ENCODE measurements around the gene UBAP2L. TPM values are rescaled to one million over a fixed set of nuclear protein-coding genes. Genes with fewer than 3 reads are reported as not detected.
A peak's percentile ranks its signal among the peaks of the same experiment; 100 is the strongest.

Gene UBAP2L
- total and polyA plus RNA-seq, 2 experiments from 2014 or later, result 98.5 to 157 TPM

DNA sequence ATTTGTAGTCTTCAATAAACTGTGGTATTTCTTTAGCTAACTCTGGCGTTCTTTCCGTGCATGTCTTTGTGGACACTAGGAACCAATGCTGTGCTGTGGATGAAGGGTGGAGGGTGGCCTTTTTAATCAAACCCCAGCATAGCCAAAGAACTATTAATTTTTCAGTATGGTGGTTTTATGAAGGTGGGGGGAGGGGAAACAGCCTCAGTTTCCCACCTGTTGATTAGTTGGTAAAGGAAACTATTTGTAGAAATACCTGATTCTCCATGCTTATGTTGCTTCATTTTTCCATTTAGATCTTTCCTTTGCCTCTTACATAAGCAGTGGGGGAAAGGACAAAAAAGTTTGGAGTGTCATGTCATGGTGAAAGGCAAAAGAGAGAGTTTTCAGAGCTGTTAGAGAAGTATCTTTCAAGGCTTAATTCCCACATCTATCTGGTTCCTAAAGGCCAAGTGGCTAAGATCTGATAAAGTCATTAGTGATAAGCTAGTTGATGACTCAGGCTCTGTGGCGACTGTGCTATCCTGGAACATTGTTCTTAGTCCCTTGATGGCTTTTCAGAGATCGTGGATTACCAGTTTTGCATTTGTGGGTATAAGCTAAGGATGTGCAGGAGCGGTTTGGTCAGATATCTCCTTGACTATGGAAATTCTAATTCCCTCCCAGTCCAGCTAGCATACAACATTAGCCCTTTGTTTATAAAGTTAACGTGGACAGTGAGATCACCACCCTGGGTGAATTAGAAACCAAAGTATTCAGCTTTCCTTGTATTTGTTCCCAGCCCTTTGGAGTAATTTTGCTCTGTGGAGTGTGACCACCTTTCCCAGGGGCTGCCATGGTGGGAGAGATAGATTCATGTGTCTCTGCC is 42.9 kb downstream of the UBAP2L start:
- Mint-ChIP-seq H3K4me1 (no peaks in the 10 kb centered on the region), H3K27me3 (ENCODE audit: insufficient read depth, low read depth, poor library complexity) (no peaks in the 10 kb centered on the region), H3K9me3 (no peaks in the 10 kb centered on the region), H3K36me3 (ENCODE audit: low read depth) (peaks cover 76% of the 10 kb centered on the region), H3K4me3 (no peak overlapping the region), H3K27ac (no peak overlapping the region)
- H2AFZ ChIP-seq, result no peak overlapping the region
- H3K79me2 ChIP-seq (replicated peaks; ENCODE audit: insufficient read depth), result peaks cover 35% of the 10 kb centered on the region
- H3F3A ChIP-seq (replicated peaks; ENCODE audit: low read depth), result peaks cover 41% of the 10 kb centered on the region
- TF ChIP-seq STAT1 (IDR thresholded peaks at IDR 0.05; ENCODE audit: unreplicated experiment) (no peak), NANOG (IDR thresholded peaks at IDR 0.05; ENCODE audit: borderline replicate concordance) (no peak), ZNF114 (CRISPR knock-in tag; IDR thresholded peaks at IDR 0.05) (no peak)
- TF ChIP-seq, protein P1, sequence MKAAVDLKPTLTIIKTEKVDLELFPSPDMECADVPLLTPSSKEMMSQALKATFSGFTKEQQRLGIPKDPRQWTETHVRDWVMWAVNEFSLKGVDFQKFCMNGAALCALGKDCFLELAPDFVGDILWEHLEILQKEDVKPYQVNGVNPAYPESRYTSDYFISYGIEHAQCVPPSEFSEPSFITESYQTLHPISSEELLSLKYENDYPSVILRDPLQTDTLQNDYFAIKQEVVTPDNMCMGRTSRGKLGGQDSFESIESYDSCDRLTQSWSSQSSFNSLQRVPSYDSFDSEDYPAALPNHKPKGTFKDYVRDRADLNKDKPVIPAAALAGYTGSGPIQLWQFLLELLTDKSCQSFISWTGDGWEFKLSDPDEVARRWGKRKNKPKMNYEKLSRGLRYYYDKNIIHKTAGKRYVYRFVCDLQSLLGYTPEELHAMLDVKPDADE (IDR thresholded peaks at IDR 0.05), result no peak
- TF ChIP-seq, protein P2, sequence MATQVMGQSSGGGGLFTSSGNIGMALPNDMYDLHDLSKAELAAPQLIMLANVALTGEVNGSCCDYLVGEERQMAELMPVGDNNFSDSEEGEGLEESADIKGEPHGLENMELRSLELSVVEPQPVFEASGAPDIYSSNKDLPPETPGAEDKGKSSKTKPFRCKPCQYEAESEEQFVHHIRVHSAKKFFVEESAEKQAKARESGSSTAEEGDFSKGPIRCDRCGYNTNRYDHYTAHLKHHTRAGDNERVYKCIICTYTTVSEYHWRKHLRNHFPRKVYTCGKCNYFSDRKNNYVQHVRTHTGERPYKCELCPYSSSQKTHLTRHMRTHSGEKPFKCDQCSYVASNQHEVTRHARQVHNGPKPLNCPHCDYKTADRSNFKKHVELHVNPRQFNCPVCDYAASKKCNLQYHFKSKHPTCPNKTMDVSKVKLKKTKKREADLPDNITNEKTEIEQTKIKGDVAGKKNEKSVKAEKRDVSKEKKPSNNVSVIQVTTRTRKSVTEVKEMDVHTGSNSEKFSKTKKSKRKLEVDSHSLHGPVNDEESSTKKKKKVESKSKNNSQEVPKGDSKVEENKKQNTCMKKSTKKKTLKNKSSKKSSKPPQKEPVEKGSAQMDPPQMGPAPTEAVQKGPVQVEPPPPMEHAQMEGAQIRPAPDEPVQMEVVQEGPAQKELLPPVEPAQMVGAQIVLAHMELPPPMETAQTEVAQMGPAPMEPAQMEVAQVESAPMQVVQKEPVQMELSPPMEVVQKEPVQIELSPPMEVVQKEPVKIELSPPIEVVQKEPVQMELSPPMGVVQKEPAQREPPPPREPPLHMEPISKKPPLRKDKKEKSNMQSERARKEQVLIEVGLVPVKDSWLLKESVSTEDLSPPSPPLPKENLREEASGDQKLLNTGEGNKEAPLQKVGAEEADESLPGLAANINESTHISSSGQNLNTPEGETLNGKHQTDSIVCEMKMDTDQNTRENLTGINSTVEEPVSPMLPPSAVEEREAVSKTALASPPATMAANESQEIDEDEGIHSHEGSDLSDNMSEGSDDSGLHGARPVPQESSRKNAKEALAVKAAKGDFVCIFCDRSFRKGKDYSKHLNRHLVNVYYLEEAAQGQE (IDR thresholded peaks at IDR 0.05; ENCODE audit: unreplicated experiment), result no peak
- TF ChIP-seq, protein P3, sequence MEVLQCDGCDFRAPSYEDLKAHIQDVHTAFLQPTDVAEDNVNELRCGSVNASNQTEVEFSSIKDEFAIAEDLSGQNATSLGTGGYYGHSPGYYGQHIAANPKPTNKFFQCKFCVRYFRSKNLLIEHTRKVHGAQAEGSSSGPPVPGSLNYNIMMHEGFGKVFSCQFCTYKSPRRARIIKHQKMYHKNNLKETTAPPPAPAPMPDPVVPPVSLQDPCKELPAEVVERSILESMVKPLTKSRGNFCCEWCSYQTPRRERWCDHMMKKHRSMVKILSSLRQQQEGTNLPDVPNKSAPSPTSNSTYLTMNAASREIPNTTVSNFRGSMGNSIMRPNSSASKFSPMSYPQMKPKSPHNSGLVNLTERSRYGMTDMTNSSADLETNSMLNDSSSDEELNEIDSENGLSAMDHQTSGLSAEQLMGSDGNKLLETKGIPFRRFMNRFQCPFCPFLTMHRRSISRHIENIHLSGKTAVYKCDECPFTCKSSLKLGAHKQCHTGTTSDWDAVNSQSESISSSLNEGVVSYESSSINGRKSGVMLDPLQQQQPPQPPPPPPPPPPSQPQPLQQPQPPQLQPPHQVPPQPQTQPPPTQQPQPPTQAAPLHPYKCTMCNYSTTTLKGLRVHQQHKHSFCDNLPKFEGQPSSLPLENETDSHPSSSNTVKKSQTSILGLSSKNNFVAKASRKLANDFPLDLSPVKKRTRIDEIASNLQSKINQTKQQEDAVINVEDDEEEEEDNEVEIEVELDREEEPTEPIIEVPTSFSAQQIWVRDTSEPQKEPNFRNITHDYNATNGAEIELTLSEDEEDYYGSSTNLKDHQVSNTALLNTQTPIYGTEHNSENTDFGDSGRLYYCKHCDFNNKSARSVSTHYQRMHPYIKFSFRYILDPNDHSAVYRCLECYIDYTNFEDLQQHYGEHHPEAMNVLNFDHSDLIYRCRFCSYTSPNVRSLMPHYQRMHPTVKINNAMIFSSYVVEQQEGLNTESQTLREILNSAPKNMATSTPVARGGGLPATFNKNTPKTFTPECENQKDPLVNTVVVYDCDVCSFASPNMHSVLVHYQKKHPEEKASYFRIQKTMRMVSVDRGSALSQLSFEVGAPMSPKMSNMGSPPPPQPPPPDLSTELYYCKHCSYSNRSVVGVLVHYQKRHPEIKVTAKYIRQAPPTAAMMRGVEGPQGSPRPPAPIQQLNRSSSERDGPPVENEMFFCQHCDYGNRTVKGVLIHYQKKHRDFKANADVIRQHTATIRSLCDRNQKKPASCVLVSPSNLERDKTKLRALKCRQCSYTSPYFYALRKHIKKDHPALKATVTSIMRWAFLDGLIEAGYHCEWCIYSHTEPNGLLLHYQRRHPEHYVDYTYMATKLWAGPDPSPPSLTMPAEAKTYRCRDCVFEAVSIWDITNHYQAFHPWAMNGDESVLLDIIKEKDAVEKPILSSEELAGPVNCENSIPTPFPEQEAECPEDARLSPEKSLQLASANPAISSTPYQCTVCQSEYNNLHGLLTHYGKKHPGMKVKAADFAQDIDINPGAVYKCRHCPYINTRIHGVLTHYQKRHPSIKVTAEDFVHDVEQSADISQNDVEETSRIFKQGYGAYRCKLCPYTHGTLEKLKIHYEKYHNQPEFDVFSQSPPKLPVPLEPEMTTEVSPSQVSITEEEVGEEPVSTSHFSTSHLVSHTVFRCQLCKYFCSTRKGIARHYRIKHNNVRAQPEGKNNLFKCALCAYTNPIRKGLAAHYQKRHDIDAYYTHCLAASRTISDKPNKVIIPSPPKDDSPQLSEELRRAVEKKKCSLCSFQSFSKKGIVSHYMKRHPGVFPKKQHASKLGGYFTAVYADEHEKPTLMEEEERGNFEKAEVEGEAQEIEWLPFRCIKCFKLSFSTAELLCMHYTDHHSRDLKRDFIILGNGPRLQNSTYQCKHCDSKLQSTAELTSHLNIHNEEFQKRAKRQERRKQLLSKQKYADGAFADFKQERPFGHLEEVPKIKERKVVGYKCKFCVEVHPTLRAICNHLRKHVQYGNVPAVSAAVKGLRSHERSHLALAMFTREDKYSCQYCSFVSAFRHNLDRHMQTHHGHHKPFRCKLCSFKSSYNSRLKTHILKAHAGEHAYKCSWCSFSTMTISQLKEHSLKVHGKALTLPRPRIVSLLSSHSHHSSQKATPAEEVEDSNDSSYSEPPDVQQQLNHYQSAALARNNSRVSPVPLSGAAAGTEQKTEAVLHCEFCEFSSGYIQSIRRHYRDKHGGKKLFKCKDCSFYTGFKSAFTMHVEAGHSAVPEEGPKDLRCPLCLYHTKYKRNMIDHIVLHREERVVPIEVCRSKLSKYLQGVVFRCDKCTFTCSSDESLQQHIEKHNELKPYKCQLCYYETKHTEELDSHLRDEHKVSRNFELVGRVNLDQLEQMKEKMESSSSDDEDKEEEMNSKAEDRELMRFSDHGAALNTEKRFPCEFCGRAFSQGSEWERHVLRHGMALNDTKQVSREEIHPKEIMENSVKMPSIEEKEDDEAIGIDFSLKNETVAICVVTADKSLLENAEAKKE (CRISPR knock-in tag; IDR thresholded peaks at IDR 0.05), result no peak
- no peak overlapping the region for H3K4me2 ChIP-seq
- H3K4me1 ChIP-seq (ENCODE audit: insufficient read depth), result no peaks in the 10 kb centered on the region
- H4K20me1 ChIP-seq (replicated peaks; ENCODE audit: insufficient read depth), result peaks cover 38% of the 10 kb centered on the region
- H3K36me3 ChIP-seq (ENCODE audit: insufficient read depth), result peaks cover 67% of the 10 kb centered on the region
- no peak for ATAC-seq
- H3K9me2 ChIP-seq (ENCODE audit: insufficient read depth), result no peaks in the 10 kb centered on the region
- H3K4me3 ChIP-seq, result no peak overlapping the region
- H3K27ac ChIP-seq (ENCODE audit: low read depth), result peak overlapping the region; percentile 47
- no peaks in the 10 kb centered on the region for H3K27me3 ChIP-seq (ENCODE audit: insufficient read depth)
- no peak for DNase-seq (ENCODE audit: low spot score)

All from GM23338 (cell line).